HG03378 (cell line): Measurements from ENCODE around the gene MIAT.
"Not testable (repeated sequence)": the region's sequence is repeated elsewhere in the genome, so short reads cannot be mapped to it uniquely, and the experiment has no call there.

Experiments used
- ATAC-seq: cut with Tn5 transposase; IDR thresholded peaks from one replicate; pipeline ENCODE4 v1.9.1; 2021; ENCODE audit warnings: mild to moderate bottlenecking, moderate library complexity; ENCODE audit not compliant: unreplicated experiment

The MIAT gene

DNA sequence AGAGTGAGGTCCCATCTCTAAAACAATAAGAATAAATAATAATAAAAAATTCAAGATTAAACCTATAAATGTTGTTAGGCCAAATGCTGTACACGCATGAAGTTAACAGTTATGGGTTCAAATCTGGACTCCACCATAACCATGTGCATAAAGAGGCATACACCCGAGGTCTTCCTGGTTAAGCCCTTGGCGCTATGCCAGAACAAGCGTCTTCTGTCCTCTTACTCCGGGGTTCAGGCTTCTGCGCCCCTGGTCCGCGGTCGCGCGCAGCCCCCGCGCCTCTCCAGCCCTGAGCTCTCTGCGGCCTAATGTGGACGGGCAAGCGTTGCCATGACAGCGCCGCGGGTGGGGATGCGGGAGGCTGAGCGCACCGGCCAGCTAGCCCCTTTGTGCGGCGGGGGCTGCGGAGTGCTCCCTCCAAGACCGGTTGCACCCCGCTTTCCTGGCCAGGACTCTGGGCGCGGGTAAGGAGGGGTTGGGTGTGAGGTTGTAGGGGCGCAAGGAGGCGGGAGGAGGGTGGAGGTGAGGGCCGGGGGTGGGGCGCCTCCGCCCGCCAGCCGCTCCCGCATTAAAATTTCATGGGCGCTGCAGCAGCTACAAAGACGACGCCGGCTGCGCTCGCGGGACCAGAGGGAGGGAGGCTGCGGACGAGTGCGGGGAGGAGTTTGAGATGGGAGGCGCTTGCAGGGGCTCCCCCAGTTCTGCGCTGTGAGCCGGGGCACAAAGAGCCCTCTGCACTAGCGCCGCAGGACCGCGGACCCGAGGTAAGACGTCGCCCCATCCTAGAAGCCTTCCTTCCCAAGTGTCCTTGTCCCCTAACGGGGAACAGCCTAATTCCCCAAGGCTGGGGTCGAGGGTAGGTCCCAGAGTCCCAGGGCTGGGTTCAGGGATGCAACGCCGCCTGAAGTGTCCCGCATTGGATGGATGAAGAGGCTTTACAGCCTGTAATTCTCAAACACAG lies at the start of gene MIAT:
Gene MIAT (plus strand): TSS at position 698 of the 961 bp plus-strand sequence.
- ATAC-seq: no peak

DNA sequence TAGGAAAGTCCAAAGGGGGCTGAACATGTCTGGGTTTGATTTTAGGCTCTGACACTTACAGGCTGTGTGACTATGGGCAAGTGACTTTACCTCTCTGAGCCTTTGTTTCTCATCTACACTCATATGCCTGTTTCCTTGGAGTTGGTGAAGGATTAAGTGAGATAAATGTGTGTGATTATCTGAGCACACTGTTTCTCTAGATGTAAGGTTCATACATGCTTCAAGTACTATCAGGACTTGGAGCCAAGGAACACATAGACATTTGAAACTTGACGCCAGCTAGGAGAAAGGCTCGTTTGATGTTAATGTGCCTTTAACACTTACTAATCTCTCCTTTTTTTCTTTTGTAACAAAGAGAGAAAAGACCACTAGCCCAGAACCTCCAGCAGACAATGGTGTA lies 49.3 kb upstream of the MIAT start:
- no peak for ATAC-seq

DNA sequence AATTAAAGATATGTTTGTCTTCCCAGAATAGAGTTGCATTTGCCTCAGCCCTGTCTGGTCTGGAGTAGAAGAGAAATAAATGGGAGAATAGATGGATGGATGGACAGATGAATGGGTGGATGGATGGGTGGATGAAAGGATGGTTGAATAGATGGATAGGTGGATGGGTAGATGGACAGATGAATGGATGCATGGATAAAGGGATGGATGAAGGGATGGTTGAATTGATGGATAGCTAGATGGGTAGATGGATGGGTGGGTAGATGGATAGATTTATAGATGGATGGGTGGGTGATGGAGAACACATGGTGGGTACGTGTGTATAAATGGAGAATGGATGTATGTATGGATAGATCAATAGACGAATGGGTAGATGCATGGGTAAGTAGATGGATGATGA lies 48.1 kb upstream of the MIAT start:
- ATAC-seq: no peak

DNA sequence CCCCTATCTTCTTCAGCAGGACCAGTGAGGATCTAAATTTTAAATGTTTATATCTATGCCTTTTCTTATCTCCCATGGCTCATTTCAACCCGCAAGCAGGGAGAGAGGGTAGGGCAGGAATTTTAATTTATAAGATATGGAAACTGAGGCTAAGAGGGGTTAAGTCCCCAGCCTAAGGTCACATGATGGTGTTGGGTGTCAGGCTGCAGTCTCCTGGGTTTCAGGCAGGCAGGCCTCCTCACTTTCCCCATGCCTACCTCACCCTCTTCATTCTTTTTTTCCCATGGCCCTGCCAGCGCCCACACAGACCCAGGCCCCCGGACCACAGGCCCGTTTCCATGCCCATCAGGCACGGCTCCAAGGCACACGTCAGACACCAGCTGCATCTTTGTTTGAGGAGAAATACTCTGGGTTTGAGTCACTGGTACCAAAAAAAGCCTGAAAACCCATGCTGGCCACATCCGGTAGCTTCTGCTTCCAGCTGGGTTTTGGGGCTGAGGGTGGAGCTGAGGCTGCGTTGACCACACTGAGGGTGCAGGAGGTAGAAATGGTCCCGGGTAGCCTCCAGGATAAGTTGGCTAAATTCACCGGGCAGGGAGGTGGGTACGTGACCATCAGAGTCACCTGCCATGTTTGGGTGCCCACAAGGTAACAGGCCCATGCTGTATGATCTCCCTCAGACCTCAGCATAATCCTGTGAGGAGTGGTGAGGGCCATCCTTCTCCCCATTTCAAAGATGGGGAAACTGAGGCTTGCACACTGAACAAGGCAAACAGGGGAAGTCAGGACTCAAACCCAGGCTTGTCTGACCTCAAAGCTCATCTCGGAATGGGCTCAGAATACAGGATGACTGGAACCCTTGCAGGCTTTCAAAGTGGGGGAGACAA lies 47.1 kb upstream of the MIAT start:
- ATAC-seq: peak; percentile 72

DNA sequence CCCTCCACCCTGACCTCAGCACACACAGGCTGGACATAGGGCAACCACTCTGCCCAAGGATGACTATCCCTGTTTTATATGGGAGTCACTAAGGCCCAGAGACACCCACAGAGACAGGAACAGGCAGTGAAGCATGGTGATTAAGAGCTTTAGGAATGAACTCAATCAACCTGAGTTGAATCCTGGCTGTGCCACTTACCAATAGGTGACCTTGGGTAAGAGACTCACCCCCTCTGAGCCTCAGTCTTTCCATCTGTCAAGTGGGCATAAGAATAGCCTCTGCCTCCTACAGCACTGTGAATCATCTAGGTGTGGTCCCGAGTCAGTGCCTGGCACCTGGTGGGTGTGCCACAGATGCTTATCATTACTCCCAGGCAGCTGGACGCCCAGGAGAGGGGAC lies 46.4 kb upstream of the MIAT start:
- ATAC-seq: no peak

DNA sequence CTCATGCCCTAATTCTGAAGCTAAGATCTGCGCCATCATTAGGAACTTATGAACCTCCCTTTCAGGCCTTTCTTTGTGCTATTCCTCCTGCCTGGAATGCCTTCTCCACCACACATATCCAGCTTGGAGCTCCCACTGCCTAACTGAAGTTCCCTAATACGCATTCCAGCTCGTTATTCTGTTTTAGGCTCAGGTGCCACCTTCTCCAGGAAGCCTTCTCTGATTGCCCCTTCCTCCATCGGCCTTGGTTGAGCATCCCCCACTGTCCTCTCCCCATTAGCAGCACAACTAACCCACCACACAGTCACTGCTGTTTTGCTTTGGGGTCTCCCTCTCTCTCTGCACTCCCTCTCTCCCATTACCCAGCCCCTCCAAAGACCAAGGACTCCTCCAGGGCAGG lies 44.7 kb upstream of the MIAT start:
- no peak for ATAC-seq

DNA sequence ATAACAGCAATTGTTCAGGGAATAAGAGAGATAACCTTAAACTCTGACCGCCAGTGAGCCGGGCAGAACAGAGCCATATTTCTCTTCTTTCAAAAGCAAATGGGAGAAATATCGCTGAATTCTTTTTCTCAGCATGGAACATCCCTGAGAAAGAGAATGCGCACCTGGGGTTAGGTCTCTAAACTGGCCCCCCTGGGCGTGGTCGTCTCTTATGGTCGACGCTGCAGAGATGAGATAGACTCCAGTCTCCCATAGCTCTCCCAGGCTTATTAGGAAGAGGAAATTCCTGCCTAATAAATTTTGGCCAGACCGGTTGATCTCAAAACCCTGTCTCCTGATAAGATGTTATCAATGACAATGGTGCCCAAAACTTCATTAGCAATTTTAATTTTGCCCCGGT lies 43.6 kb upstream of the MIAT start:
- ATAC-seq: not testable (repeated sequence)

DNA sequence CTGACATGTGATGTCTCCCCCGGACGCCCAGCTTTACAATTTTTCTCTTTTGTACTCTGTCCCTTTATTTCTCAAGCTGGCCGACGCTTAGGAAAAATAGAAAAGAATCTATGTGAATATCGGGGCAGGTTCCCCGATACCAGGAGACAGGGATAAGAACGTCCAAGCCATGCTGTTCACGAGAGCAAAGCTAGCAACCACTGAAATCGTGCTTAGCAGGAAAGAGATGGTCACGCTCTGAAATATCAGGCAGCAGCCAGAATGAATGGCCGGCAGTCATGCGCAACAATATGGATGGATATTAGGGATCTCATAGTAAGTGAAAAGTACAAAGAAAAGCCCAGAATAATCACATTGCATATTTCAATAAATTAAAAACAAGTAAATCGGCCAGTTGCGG lies 43.1 kb upstream of the MIAT start:
- no peak for ATAC-seq

DNA sequence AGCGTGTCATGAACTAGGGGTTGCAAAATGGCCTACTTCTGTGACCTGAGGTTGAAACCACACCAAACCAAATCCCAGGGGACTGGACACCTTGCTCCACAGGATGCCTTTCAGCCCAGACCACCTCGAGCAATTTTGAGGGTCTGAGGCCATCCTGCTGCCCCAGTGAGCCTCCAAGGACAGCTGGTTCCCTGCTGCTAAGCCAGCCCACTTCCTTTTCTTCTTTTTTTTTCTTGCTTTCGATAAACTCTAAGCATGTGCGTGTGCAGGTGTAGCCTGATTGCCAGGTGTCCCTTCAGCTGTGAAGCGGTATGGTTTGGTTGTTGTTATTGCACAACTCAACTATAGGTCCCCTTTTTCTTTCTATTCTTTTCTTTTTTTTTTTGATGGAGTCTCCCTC lies 42.2 kb upstream of the MIAT start:
- ATAC-seq: peak; percentile 54

DNA sequence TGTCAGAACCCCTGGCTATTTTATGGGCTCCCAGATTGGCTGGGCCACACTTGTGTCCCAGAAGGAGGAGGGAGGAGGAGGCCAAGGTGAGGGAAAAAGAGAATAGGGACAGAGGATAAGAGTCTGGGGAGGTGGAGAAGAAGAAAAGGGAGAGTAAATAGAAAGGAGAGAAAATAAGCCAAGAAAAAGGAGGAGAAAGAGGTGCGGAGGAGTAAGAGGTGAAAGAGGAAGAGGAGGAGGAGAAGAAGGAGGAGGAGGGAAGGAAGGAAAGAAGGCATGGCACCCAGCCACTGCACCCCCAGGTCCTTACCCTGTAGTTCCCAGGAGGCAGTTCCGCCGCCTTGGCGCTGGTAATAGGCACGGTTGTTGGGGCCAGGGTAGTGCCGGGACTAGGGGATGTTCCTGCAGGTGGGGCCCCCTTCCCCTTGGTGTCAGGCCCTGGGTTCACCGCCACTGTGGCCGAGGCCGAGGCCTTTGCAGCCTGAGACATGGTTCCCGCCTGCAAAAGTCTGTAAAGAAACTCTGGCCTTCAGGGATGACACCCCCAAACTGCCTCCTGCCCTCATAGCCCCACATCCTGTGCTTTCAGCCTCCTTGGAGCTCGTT lies 41.5 kb upstream of the MIAT start:
- ATAC-seq: no peak

DNA sequence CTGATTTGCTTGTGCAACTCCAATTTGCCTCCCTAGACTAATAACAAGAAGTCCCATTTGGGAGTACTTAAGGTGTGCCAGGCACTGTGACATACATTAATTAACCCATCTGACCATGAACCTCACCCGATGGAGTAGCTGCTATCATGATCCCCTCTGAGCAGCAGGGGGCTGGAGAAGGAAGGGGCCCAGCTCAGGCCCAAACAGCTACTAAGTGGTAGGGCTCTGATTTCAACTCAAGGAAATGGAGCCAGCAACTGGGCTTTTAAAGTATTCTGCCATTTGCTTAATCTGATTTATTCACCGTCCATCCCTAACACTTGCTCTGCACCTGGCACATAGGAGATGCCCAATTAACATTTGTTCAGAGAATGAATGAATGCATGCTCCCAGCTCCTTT lies 40.7 kb upstream of the MIAT start:
- ATAC-seq: no peak

DNA sequence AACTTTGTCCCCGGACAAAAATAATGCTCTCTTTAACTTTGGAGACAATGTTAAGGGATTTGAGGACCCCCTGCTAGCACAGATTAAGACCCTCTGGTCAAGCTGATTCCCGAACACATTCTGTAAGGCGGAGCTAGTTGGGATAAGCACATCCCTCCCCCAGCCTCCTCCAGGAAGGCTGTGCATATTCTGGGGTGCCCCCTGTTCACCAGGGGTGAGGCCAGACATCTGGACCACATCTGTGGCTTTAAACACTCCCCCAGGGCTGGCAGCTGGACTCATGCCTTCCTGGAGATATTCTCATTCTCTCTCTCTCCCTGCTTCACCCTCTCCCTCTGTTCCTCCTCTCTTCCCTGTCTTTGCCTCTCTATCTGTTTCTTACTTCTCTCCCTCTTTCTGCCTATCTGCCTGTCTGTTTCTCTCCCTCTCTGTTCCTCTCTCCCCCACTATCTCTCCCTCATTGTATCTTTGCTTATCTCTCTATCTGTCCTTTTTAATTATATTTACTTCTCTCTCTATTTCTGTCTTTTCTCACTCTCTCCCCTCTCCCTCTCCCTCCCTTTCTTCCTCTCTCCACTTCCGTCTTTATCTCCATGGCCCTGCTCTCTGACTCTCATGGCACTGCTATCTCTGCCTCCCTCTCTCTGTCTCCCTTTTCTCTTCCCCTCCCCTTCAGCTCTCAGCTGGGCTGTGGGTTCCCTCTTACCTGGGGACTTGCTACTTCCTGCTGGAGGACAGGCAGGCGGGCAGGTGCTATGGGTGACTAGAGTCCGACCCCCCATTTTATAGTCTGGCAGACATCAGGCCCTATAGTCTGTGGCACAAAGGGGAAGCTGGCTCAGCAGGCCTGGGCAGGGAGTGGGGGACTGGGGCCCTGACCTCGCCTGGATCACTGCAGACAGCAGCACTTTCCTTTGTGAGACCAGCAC lies 39.9 kb upstream of the MIAT start, which contains the start of gene CRYBB1:
Gene CRYBB1 (minus strand): TSS at position 757 of the 929 bp plus-strand sequence. CDS start 1,708 bp downstream, outside the sequence.
- ATAC-seq: no peak

DNA sequence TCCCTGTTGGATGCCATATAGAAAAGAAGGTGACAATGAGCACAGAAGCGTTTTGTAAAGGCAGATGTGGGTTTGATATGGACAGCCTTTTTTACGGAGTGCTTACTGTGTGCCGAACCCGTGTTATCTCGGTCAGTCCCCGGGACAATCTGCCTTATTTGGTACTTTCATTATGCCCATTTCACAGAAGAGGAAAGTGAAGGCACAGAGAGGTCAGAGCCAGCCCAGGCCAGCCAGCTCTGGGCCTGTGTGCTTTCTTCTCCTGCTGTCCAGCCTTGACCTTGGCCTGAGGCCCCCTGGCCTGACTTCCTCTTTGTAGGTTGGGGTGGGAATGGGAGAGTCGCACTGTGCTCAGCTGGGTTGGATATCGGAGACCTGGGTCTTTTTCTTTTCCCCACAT lies 38.9 kb upstream of the MIAT start:
- ATAC-seq: no peak

DNA sequence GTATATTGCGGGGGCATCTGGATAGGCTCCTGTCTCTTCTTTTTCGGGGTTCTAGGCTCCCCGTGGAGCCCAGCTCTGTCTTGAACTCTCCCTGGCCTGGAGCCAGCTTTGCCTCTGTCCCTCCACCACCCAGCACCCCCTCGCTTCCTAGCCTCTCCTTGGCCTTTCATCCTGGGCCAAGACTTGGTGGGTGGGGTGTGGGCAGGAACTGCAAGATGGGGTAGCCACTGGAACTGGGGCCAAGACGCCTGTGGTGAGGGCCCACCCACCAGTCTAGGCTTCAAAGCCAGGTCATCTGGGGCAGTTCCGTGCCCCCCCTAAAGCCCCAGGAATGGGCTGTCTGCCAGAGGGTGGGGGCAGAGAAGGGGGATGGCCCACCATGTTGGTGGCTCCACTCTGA lies 37.9 kb upstream of the MIAT start:
- no peak for ATAC-seq

DNA sequence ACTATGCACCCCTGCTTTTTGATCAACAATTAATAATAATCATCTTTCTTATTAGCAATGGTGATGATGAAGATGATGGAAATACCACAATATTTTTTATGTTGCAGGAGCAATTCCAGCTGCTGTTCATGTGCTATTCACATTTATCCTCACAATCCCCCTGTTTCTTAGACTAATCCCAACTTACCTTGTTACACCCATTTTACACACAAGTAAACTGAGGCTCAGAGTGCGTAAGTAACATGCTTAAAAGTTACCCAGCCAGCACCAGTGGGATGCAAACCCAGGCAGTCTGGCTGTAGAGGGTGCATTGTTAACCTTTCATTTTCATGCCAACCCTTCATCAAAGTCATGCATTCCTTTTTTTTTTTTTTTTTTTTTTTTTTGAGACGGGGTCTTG lies 37.2 kb upstream of the MIAT start:
- no peak for ATAC-seq

DNA sequence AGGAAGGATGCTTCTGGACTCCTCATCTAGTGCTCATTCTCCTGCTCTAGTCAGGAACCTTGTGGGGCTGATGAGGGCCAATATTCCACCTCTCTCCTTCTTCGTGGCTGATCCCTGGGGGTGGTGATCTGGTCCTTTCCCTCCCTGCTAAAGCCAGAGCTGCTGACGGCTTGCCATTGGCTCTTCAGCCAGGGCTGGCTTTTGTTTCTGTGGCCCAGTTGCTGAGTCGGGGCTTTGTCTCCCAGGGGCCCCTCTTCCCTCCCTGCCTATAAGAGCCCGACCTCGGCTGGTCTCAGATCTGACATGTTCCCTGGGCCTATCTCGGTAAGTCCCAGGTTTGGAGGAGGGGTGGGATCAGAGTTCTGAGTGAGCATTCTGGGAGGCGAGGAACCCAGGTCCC lies 35.7 kb upstream of the MIAT start, which contains the start of gene CRYBA4:
Gene CRYBA4 (plus strand): TSS at position 301 of the 400 bp plus-strand sequence. CDS start 634 bp downstream, outside the sequence.
- ATAC-seq: no peak

DNA sequence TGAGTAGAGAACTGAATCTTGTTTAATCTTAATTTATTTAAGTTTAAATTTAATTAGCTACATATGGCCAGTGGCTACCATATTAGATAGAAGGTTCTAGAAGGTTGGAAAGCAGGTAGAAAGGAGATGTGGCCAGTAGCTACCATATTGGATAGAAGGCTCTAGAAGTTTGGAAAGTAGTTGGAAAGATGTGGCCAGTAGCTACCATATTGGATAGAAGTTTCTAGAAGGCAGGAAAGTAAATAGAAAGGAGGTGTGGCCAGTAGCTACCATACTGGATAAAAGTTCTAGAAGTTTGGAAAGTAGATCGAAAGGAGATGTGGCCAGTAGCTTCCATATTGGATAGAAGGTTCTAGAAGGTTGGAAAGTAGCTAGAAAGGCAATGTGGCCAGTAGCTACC lies 33.4 kb upstream of the MIAT start:
- no peak for ATAC-seq

DNA sequence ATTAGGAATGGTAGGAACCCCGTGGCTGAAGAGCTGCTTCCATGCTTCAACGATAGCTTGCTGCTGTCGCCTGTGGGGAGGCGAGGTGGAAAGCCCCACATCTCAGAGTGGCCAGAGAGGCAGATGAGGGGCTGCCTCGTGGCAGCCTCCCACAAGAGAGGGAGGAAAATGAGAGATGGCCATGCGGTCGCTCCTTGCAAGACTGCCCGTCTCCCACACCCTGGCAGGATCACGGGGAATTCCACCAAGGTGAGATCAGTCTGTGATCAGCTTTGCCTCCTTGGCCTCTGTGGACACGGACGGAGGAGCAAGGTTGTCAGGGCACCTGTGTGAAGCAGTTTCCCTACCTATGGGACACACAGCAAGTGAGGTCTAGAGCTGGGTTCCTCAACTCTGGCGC lies 32.6 kb upstream of the MIAT start:
- no peak for ATAC-seq

DNA sequence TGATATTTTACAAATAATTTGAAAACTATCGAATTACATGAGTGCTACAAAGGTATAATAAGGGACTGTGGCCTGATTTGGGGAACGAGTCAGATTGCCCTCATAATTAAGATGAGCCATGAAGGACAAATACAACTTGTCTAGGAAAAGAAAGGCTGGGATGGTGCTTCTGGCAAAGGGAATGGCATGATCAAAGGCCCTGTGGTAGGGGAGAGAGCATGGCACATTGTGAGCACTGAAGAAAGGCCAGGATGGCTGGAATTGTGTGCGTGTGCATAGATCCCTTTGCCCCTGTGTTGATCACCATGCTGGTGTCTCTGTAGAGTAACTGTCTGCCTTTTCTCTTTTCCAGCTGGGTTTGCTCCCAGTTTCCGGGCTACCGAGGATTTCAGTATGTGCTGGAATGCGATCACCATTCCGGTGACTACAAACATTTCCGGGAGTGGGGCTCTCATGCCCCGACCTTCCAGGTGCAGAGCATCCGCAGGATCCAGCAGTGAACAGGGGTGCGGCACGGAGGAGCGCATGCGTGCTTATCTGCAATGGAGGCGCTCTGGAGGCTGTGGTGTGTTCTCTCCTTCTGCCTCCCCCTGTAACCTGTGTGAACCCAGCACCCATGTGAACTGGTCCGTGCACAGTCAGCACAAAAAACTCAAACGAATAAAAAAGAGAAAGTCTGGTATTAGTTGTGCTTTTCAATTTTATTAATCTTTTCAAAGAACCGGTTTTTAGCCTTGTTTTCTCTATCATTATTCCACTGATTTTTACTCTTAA lies 27.2 kb upstream of the MIAT start:
- no peak for ATAC-seq
